Epithelial cell of proximal tubule (primary cell): ENCODE measurements around the gene SENP1. TPM values are rescaled to one million over a fixed set of nuclear protein-coding genes. Genes with fewer than 3 reads are reported as not detected.

ENCODE experiments used
- DNase-seq: peaks from one replicate; pipeline ENCODE4 v3.0.0-alpha.2; 2011; ENCODE audit warnings: low read depth
- H3K4me3 ChIP-seq: 2 replicates; pipeline ENCODE4 v1.5.1; 2011; ENCODE audit warnings: low read depth, mild to moderate bottlenecking, low read length
- CTCF ChIP-seq: conservative IDR thresholded peaks from 2 replicates; pipeline ENCODE4 v1.5.1; 2012; ENCODE audit warnings: low read depth, mild to moderate bottlenecking, low read length
- total RNA-seq: library from RNA; depleted of rRNA; stranded (reverse); fragments of >200 nt; gene quantifications from 2 replicates; pipeline ENCODE4 v1.2.3, GENCODE V29; 2015

Gene SENP1
- 10.3 and 15.5 TPM in 2 replicates for total RNA-seq

GRCh38 chr12:48105867-48106680, at the start of gene SENP1:
Gene SENP1, minus strand, starts transcription at chr12:48106079. Its CDS starts 4,607 bp downstream, at chr12:48101472.
- TF ChIP-seq CTCF = peak; percentile 11
- DNase-seq = no peak
- peak within 1 kb of the TSS; percentile 69 for H3K4me3 ChIP-seq

GRCh38 chr12:48151103-48151771, 45.4 kb upstream of the SENP1 start:
- DNase-seq = no peak
- H3K4me3 ChIP-seq = no peak overlapping the region
- no peak for TF ChIP-seq CTCF

GRCh38 chr12:48145981-48146380, 40.1 kb upstream of the SENP1 start:
- no peak overlapping the region for H3K4me3 ChIP-seq
- TF ChIP-seq CTCF = no peak

GRCh38 chr12:48143898-48144297, 38.0 kb upstream of the SENP1 start:
- no peak for DNase-seq
- TF ChIP-seq CTCF = no peak
- no peak overlapping the region for H3K4me3 ChIP-seq

More at GRCh38 chr12:48145981-48146380, 40.1 kb upstream of the SENP1 start:
- no peak for DNase-seq

GRCh38 chr12:48142818-48143674, 37.2 kb upstream of the SENP1 start:
- no peak for TF ChIP-seq CTCF
- no peak for DNase-seq

GRCh38 chr12:48135027-48135426, 29.1 kb upstream of the SENP1 start:
- DNase-seq = no peak
- TF ChIP-seq CTCF = no peak
- no peak overlapping the region for H3K4me3 ChIP-seq

More at GRCh38 chr12:48142818-48143674, 37.2 kb upstream of the SENP1 start:
- H3K4me3 ChIP-seq = no peak overlapping the region
